ENCODE results near the gene C11orf24.

C11orf24 gene

DNA sequence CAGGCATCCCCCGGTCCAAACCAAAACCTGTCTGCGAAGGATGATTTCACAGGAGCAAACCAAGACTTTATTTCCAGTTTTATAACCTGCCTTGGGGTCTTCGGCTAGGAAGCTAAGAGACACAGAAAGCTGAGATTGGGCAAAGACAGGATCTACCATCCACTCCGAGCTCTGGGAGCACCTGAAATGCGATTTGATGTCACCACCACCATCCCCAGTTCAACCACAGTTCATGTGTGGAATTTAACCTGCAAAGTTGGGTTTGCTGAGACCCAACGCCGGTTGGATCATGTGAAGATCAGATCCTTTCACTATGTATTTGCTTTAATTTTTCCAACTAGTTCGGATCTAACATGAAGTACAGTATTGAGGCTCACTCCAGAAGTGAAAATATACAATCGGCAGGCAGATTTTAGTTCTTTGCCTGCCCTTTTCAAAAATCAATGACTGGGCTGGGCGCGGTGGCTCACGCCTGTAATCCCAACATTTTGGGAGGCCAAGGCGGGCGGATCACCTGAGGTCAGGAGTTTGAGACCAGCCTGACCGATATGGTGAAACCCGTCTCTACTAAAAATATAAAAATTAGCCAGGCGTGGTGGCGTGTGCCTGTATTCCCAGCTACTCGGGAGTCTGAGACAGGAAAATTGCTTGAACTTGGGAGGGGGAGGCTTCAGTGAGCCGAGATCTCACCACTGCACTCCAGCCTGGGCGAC lies 1.4 kb upstream of the C11orf24 start:
- H3K4me3 ChIP-seq (ENCODE audit: low read depth, low read length) = no peak overlapping the region

DNA sequence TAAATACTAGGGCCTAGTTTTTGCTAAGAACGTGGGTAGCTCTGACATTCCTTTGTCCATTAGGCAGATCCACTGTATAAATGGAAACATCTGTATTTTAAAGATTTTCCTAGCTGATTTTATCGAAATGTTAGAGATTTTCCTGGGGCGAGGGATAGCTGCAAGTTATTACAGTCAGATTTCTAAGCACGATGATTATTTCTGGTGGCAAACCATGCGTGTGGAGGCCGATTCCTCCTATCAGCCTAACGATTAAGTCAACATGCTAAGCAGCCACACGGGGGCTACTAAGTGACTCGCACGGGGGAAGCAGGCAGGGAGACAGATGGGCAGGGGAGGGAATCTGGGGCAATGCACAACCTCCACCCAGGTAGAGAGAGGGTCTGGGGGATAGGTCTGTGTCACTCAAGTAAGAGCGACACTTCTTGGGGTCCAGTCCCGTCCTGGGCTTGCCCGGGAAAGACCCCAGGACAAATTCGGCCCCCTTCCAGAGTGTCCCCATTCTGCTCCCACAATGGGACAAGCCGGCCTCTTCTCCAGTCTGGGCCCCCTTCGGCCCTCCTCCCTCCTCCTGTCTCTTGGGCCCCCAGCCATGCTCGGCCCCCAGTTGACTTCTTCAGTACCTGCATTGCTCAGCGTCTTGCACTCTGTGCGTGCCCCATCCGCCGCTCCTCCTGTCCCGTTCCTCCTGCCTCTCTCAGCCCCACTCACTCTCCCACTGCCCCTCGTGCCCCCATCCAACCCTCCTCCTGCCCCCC lies 571 bp downstream of the C11orf24 start:
- peak overlapping the region; percentile 91 for H3K4me3 ChIP-seq (ENCODE audit: low read depth, low read length)

DNA sequence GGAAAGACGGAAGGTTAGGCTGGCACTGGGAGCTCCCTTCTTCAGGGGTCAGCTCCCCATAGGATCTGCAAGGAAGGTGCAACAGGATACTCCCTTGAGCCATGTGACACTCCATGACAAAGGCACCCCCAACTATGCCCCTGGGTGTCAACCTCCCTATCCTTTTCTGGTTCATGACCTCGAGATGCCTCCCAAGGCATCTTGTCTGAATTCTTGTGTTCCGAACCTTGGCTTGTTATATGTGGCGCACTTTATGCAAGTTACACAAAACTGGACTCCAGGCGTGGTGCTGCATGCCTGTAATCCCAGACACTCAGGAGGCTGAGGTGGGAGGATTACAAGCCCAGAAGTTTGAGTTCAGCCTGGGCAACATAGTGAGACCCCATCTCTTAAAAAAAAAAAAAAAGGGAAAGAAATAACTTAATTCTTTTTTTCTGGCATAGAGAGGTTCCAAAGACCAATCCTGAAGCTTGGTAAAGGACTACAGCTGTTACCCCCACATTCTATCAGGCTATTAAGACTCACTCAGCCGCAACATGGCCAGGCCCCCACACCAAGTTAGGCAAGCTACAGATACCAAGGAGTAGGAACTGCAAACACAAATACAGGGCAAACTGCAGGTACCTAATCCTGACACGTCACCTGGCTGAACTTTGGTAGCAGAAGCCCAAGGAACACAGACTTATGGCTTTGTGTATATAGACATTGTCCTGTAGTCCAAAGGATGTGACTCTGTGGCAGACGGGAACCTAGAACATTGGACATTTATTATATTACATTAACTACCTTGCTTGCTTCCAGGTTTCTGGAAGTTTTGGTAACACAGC lies 1.4 kb downstream of the C11orf24 start:
- H3K4me3 ChIP-seq (ENCODE audit: low read depth, low read length) = peak overlapping the region; percentile 91

DNA sequence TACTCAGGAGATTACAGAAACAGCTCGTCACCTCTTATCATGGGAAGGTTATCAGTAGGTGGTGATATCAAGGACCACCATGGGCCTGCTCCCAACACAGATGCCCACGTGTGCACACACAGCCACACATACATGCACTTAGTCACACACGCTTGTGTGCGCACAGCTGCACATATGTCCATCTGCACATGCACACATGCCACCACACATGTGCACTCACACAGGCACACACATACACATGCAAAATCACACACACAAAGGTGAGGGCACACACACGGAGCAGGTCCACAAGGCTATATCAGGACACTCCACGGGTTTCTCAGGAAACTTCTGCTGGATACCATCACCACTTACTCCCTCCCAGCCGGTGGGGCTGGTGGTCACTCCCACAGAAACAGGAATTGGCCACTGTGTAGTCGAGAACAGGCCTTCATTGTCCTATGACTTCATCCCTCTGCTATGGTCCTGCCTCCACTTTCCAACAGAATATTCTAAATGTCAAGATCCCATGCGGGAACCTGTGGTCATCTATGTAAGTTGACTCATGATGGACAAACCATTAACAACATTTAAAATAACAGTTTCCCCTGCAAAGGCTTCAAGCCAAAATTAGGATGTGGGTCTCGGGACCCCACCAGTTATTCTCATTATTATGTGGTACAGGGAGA lies 2.2 kb downstream of the C11orf24 start:
- no peak overlapping the region for H3K4me3 ChIP-seq (ENCODE audit: low read depth, low read length)

DNA sequence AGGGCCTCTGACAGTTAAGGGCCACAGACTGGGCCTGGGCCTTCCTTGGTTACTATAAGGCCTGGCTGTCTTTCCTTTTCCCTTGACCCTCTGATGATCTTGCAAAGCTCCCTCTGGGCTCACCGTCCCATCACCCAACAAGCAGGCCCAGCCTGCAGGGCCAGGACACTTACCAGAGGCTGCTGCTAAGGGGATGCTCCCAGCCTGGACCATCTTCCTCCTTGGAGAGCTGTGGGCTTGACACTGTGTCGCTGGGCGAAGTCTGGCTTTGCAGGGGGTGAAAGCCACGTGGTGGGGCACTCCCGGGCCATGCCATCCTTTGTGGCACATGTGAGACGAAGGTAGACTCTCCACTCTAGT lies 3.9 kb downstream of the C11orf24 start:
- H3K4me3 ChIP-seq (ENCODE audit: low read depth, low read length) = no peak overlapping the region

DNA sequence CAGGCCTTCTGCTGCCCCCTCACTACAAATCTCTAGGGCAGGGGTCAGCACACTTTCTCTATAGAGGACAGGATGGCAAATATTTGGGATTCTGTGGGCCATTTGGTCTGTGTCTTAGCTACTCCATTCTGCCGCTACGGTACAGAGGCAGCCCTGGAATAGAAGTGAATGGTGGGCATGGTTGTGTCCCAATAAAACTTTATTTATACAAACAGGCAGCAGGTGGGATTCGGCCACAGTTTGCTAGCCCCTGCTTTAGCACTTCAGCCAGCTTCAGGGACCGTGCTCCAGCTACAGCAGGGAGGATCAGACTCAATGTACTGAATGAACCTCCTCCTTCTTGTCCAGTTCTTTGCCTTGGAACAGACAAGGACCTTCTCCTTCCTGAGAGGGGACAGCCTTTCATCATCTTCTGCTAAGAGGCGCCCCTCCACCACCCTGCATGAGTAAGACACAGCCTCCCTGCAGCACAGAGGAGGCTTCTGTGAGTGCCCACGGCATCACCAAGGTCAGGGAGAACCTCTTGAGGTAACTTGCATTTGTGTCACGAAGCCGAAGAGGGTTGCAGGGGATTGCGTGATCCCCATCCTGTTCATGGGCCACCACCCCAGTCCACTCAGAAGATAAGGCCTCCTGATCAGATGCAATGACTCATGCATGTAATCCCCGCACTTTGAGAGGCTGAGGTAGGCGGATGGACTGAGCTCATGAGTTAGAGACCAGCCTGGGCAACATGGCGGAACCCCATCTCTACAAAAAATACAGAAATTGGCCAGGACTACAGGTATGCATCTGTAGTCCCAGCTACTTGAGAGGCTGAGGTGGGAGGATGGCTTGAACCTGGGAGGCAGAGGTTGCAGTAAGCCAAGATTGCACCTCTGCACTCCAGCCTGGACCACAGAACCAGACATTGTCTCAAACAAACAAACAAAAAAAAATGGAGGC lies 4.6 kb downstream of the C11orf24 start:
- no peak overlapping the region for H3K4me3 ChIP-seq (ENCODE audit: low read depth, low read length)

DNA sequence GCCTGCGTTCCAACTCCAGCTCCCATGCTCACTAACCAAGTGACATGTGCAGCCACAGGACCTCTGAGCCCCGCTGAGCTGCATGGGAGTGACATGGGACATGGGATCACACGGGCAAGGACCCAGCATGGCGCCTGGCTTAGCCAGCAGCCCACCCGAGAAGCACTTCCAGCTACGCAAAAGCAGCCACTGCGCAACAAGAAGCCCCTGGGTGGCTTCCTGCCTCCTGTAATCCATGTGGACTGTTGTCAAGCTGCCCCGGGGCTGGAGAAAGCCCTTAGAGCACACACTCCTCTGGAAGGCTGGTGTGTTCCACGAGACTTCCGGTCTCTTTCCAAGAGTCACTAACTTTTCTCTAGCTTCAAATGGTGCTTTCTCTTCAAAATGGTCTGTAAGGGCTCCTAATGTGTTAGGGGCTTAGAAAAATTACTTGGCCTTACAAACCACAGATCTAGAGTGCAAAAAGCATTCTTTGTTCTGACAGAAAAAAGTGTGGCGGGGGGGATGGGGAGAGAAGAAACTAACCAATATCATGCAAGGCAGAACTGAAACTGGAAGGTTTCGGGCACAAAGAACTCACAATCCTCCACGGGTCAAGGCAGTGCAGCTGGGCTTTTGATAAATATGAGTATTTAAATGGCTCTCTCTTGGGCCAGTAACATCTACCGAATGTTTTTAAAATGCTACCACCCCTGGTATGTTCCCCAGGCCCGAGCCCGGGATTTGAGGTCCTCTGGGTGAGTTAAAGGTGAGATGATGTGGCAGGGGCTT lies 5.5 kb downstream of the C11orf24 start:
- H3K4me3 ChIP-seq (ENCODE audit: low read depth, low read length) = no peak overlapping the region

DNA sequence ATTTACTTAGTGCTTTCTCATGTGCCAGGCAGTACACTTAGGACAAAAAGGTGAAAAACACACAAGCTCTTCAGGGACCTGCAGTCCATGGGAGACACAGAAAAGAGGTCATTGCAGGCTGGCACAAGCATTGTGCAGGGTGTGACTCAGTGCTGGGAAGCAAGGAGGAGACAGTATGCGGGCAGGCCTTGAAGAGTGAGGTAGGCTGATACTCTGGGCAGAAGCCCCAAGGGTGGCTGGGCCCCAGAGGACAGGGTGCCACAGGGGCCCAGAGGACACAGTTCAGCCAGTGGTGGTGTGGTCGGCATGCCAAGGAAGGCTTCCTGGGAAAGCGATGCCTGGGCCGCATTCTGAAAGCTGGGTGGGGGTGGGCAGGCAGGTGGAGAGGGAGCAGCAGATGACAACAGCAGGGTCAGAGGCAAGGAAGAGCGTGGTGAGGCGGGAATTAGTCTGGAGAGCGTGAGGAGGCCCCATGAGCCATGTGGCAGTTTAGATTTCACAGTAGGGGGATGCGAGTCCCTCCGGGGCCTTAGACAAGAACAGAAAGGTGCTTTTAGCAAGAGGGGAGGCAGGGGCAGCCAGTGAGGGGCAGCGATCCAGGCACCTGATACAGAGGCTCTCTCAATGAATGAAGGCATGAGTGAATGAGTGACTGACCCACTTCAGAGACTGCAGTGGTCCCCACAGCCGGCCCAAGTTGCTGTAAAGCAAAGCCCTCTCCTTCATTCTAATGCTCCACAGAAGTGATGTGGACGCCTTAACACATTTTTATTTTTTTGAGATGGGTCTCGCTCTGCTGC lies 6.8 kb downstream of the C11orf24 start:
- H3K4me3 ChIP-seq (ENCODE audit: low read depth, low read length) = no peak overlapping the region

DNA sequence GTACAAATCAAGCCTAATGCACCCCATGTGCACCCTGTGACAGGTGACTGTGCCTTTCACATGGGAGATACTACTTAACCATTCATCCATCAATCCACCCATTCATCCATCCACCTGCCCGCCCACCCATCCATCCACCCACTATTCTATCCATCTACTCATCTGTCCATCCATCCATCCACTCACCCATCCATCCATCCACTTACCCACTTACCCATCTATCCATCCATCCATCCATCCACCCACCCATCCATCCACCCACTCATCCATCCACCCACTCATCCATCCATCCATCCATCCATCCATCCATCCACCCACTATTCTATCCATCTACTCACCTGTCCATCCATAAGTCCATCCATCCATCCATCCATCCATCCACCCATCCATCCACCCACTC lies 7.5 kb downstream of the C11orf24 start:
- no peak overlapping the region for H3K4me3 ChIP-seq (ENCODE audit: low read depth, low read length)

DNA sequence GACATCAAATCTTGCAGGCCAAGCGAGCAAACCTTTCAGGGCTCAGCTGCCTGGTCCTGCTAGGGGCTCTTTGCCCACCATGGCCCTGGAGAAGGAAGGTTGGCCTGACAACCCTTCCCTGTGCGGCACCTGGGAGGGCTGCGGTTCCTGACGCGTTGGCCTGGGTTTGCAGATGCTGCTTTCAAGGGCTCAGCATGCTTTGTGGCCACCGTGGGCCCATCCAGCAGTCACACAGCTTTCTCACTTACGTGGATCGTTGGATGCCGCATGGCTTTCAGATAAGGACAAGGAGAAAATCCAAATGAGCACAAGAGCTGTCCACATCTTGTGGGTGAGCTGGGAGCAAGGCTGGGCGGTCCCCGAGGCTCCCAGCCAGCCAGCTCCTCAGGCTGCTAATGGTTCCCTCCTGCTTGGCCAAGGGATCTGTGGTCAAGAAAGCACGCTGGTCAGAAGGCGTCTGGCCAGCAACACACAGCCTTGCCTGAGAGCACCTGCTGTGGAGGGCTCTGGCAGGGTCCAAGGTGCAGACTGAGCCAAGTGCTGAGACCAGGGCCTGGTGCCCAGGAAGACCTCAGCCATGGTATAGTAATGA lies 8.2 kb downstream of the C11orf24 start:
- no peak overlapping the region for H3K4me3 ChIP-seq (ENCODE audit: low read depth, low read length)

DNA sequence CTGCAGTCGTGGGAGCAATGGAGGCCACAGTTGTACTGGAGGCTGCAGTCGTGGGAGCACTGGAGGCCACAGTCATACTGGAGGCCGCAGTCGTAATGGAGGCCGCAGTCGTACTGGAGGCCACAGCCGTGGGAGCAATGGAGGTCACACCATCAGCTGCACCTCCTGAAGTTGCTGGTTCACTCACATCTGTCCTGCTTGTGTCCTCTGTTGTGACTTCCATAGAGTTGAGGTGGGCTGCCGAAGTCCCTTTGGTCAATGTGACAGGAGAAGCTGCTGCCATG lies 9.3 kb downstream of the C11orf24 start:
- H3K4me3 ChIP-seq (ENCODE audit: low read depth, low read length) = no peak overlapping the region

DNA sequence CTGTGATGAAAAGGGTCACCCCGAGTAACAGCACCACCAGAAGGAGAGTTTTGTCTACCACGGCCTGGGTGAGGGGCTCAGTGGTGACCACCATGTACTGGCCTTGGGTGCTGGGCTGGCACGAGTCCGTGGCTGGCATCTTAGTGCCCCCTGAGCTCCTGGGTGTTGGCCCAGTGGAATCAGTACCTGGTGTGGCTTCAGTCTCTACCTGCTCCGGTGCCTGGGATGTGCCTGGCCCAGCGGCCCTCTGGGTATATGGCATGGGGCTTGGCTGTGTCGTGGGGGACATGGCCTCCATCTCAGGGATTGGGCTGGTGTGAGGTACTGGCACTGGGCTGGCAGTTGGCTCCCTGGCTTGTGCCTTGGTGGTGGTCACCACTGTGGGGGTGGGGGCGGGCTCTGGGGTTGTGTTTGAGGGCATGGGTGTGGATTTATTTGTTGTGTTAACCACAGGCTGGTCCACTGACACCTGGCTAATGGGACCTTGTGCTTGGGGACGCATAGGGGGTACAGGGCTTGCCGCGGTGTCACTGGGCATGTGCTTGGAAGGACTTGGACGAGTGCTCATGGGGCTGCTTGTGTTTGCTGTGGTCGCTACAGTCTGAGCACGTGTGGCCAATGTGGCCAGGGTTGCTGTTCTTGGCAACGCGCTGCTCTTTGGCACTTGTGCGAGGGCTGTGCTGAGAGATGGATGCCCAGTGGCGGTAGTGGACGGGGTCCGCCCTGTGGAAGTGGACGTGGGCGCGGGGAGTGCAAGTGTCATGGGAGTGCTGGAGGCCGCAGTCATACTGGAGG lies 9.8 kb downstream of the C11orf24 start:
- H3K4me3 ChIP-seq (ENCODE audit: low read depth, low read length) = no peak overlapping the region

DNA sequence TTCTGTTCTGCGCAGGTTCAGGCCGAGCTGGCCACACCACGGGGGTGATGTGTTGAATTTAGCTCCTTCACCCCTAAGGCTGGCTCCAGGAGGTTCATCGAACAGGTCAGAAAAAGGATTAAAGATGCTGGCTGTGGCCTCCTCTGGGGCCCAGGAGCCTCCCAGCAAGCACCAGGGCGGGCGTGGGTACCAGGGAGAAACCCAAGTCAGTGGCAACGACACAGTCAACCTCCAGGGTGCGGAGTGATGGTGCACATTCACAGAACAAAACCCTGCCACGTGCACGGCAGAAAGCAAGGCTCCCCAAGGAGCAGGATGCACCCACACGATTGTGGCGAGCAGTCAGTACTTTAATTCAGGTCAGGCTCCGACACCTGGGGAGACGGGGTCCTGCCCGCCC lies 10.8 kb downstream of the C11orf24 start:
- no peak overlapping the region for H3K4me3 ChIP-seq (ENCODE audit: low read depth, low read length)

DNA sequence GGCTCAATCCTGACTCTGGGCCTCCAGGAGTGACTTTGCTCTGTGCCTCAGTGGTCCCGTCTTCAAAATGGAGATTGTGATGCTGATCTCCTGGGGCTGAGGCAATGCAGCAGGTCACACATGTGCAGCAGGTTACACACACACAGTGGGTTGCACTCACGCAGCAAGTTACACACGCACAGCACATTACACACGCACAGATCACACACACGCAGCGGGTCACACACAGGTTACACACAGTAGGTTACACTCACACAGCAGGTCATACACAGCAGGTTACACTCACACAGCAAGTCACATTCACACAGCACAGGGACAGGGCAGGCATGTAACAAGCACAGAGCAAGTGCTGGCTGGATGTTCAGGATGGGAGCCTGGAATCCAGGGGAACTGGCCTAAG lies 11.3 kb downstream of the C11orf24 start:
- no peak overlapping the region for H3K4me3 ChIP-seq (ENCODE audit: low read depth, low read length)

DNA sequence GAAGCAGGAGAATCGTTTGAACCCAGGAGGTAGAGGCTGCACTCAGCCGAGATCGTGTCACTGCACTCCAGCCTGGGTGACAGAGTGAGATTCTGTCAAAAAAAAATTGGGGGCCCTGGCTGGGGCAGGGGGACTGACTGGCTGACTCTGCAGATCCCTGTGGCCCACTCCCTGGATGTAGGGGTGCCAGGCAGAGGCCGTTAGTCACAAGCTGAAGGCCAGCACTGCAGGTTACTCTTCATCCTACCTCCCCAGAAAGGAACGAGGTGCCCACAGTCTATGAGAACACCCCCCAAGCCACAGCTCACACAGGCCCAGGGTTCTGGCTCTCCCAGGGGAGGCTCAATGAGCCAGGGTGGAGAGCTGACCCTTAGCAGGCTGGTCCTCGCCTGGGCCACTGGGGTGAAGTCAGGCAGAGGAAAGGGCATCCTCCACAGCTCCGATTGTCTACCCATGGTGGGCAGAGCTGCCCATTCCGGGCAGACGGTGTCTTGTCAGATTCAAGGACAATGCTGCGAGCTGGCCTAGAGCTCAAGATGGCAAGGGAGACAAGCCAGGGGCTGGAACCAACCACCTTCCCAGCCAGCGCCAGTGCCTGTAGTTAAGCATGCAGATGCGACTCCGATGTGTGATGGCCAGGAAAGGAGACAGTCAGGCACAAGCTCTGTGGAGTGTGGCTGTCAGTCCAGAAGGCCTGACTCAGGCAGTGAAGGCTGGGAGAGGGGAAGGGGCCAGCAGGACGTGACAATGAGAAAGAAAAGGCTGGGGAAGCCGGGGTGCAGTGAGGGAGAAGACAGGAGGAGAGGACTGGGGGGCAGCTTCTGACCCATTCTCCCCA lies 12.4 kb downstream of the C11orf24 start:
- H3K4me3 ChIP-seq (ENCODE audit: low read depth, low read length) = no peak overlapping the region

DNA sequence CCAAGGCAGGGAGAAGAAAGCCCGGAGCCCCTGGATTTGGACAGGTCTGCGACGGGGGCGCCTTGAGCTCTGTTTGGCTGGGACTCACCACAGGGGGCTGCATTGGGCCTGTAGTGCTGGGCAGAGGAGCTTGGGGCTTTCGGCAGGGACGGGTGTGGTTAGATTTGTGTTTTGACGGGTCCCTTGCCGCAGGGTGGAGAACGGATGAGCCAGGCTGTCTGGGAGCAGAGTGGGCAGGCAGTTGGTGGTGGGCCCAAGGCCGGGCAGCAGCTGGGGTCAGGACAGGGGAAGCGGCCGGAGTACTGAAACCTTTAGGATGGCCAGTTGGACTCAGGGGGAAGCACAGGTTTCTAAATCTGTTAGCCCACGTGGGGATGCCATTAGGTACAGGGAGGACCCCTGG lies 13.4 kb downstream of the C11orf24 start:
- no peak overlapping the region for H3K4me3 ChIP-seq (ENCODE audit: low read depth, low read length)
